GM21390 (cell line): Measurements from ENCODE around the gene GPR158.
"Not testable (repeated sequence)": the region's sequence is repeated elsewhere in the genome, so short reads cannot be mapped to it uniquely, and the experiment has no call there.

Experiments used
- ATAC-seq: cut with Tn5 transposase; IDR thresholded peaks from one replicate; pipeline ENCODE4 v1.9.1; 2021; ENCODE audit not compliant: unreplicated experiment

The GPR158 gene

GRCh38 chr10:25174461-25175230, at the start of gene GPR158:
Gene GPR158 (plus strand): TSS chr10:25175001. CDS start chr10:25175421, 420 bp downstream.
- peak; percentile 58 for ATAC-seq

GRCh38 chr10:25125201-25125611, 49.6 kb upstream of the GPR158 start:
- no peak for ATAC-seq

- no peak for ATAC-seq
Observed at GRCh38 chr10:25129592-25129991, 45.2 kb upstream of the GPR158 start.

GRCh38 chr10:25130906-25131305, 43.9 kb upstream of the GPR158 start:
- no peak for ATAC-seq

- ATAC-seq, result no peak
Observed at GRCh38 chr10:25142116-25142864, 32.5 kb upstream of the GPR158 start.

GRCh38 chr10:25157650-25158049, 17.2 kb upstream of the GPR158 start:
- no peak for ATAC-seq

GRCh38 chr10:25159591-25159990, 15.2 kb upstream of the GPR158 start:
- ATAC-seq, result no peak

- no peak for ATAC-seq
Observed at GRCh38 chr10:25162391-25162790, 12.4 kb upstream of the GPR158 start.

- ATAC-seq, result not testable (repeated sequence)
Observed at GRCh38 chr10:25163464-25163863, 11.3 kb upstream of the GPR158 start.

- no peak for ATAC-seq
Observed at GRCh38 chr10:25169740-25170139, 5.1 kb upstream of the GPR158 start.

GRCh38 chr10:25170627-25171026, 4.2 kb upstream of the GPR158 start:
- ATAC-seq, result no peak

- no peak for ATAC-seq
Observed at GRCh38 chr10:25175527-25176420, 973 bp downstream of the GPR158 start.

- no peak for ATAC-seq
Observed at GRCh38 chr10:25176421-25176968, 1.7 kb downstream of the GPR158 start.

GRCh38 chr10:25177093-25177753, 2.4 kb downstream of the GPR158 start:
- ATAC-seq, result no peak

- ATAC-seq, result no peak
Observed at GRCh38 chr10:25177754-25178135, 2.9 kb downstream of the GPR158 start.

GRCh38 chr10:25178411-25178810, 3.6 kb downstream of the GPR158 start:
- ATAC-seq, result no peak

GRCh38 chr10:25180801-25181200, 6.0 kb downstream of the GPR158 start:
- ATAC-seq, result no peak

- ATAC-seq, result no peak
Observed at GRCh38 chr10:25182636-25183035, 7.8 kb downstream of the GPR158 start.

- ATAC-seq, result no peak
Observed at GRCh38 chr10:25191162-25191895, 16.5 kb downstream of the GPR158 start.

GRCh38 chr10:25198151-25198550, 23.4 kb downstream of the GPR158 start:
- ATAC-seq, result no peak
